CD14-positive monocyte (primary cell): ENCODE data around the gene BRIP1. TPM values are rescaled to one million over a fixed set of nuclear protein-coding genes. Genes with fewer than 3 reads are reported as not detected.

Source experiments
- DNase-seq, 3 donors: peaks; one replicate each; pipeline ENCODE4 v3.0.0-alpha.2; 2011 to 2022
- H2AFZ ChIP-seq: 2 replicates; pipeline ENCODE4 v1.6.0; 2012; ENCODE audit warnings: mild to moderate bottlenecking, low read depth, low read length, inconsistent platforms; ENCODE audit not compliant: insufficient read depth, poor library complexity, severe bottlenecking
- H3K27ac ChIP-seq, 2 donors: 1 replicate in 1 of 2; 2 replicates in 1 of 2; pipeline ENCODE4 v1.5.1; 2012 to 2013; ENCODE audit warnings: low read length in 2 of 2, control low read depth in 1 of 2, inconsistent platforms in 1 of 2, low read depth in 1 of 2, mild to moderate bottlenecking in 1 of 2
- H3K27me3 ChIP-seq, 2 donors: one replicate each; pipeline versions ENCODE4 v1.6.0 to v1.6.1; 2011 to 2013; ENCODE audit warnings: low read length in 2 of 2; ENCODE audit not compliant: control insufficient read depth in 2 of 2, insufficient read depth in 2 of 2
- H3K36me3 ChIP-seq, 2 donors: replicated peaks in 1 of 2; 1 replicate in 1 of 2; 2 replicates in 1 of 2; pipeline versions ENCODE4 v1.5.1 to v1.6.1; 2012 to 2013; ENCODE audit warnings: low read length in 2 of 2, control low read depth in 1 of 2, inconsistent platforms in 1 of 2, mild to moderate bottlenecking in 1 of 2; ENCODE audit not compliant: insufficient read depth in 2 of 2, control insufficient read depth in 1 of 2
- H3K4me1 ChIP-seq, 2 donors: 1 replicate in 1 of 2; 2 replicates in 1 of 2; pipeline versions ENCODE4 v1.5.1 to v1.6.1; 2012 to 2013; ENCODE audit warnings: low read length in 2 of 2, control low read depth in 1 of 2, inconsistent platforms in 1 of 2, mild to moderate bottlenecking in 1 of 2, moderate library complexity in 1 of 2; ENCODE audit not compliant: insufficient read depth in 2 of 2, control insufficient read depth in 1 of 2
- H3K4me2 ChIP-seq: replicated peaks from 2 replicates; pipeline ENCODE3; 2012; ENCODE audit warnings: low read length, moderate library complexity, mild to moderate bottlenecking; ENCODE audit not compliant: poor library complexity, severe bottlenecking; ENCODE audit errors: extremely low read depth
- H3K4me3 ChIP-seq, 3 experiments: fragments of 200-600 bp in 1 of 3; sonication (generic) in 1 of 3; replicated peaks in 1 of 3; 1 replicate in 2 of 3; 2 replicates in 1 of 3; pipeline ENCODE4 v1.5.1; 2011 to 2013; ENCODE audit warnings: low read length in 3 of 3, mild to moderate bottlenecking in 3 of 3, control low read depth in 2 of 3, low read depth in 2 of 3, inconsistent platforms in 1 of 3, moderate library complexity in 1 of 3
- H3K79me2 ChIP-seq: 2 replicates; pipeline ENCODE4 v1.6.0; 2012; ENCODE audit warnings: mild to moderate bottlenecking, control low read depth, inconsistent platforms, low read length, moderate library complexity; ENCODE audit not compliant: insufficient read depth
- H3K9ac ChIP-seq: 2 replicates; pipeline ENCODE4 v1.6.0; 2017; ENCODE audit warnings: low read length, mild to moderate bottlenecking; ENCODE audit not compliant: insufficient read depth, poor library complexity, severe bottlenecking
- H3K9me3 ChIP-seq, 2 donors: replicated peaks in 1 of 2; 1 replicate in 1 of 2; 2 replicates in 1 of 2; pipeline versions ENCODE4 v1.5.1 to v1.6.1; 2012 to 2013; ENCODE audit warnings: low read length in 2 of 2, control low read depth in 1 of 2; ENCODE audit not compliant: control insufficient read depth in 1 of 2, insufficient read depth in 1 of 2
- H4K20me1 ChIP-seq: 2 replicates; pipeline ENCODE4 v1.6.0; 2012; ENCODE audit warnings: mild to moderate bottlenecking, low read length, control low read depth, moderate library complexity; ENCODE audit not compliant: insufficient read depth
- H3K27ac Mint-ChIP-seq, 7 donors: one replicate each; pipeline ENCODE4 v1.8.0; 2020; ENCODE audit warnings: mild to moderate bottlenecking in 7 of 7, mixed read lengths in 7 of 7, moderate library complexity in 6 of 7, inconsistent platforms in 2 of 7
- H3K27me3 Mint-ChIP-seq, 3 donors: one replicate each; pipeline ENCODE4 v1.8.0; 2021 to 2022; ENCODE audit warnings: low read depth in 3 of 3, mild to moderate bottlenecking in 3 of 3, mixed read lengths in 3 of 3, moderate library complexity in 3 of 3, inconsistent platforms in 1 of 3
- H3K36me3 Mint-ChIP-seq, 2 donors: one replicate each; pipeline ENCODE4 v1.8.0; 2020; ENCODE audit warnings: mixed read lengths in 2 of 2, inconsistent platforms in 1 of 2, mild to moderate bottlenecking in 1 of 2
- H3K4me1 Mint-ChIP-seq: one replicate; pipeline ENCODE4 v1.8.0; 2020; ENCODE audit warnings: mild to moderate bottlenecking, mixed read lengths
- H3K4me3 Mint-ChIP-seq, 2 donors: one replicate each; pipeline ENCODE4 v1.8.0; 2020; ENCODE audit warnings: mild to moderate bottlenecking in 2 of 2, mixed read lengths in 2 of 2, moderate library complexity in 1 of 2
- H3K9me3 Mint-ChIP-seq, 7 donors: one replicate each; pipeline ENCODE4 v1.8.0; 2020 to 2022; ENCODE audit warnings: mixed read lengths in 7 of 7, mild to moderate bottlenecking in 6 of 7, moderate library complexity in 6 of 7, inconsistent platforms in 2 of 7
- CTCF ChIP-seq: fragments of 200-600 bp; IDR thresholded peaks from one replicate; pipeline ENCODE4 v1.8.0; 2022; ENCODE audit warnings: antibody characterized with exemption, mild to moderate bottlenecking
- WGBS: methylation state at CpG from one replicate; pipeline ENCODE4 v1.1.5; 2013; ENCODE audit warnings: missing lambda C conversion rate; ENCODE audit not compliant: insufficient coverage; 5-methylcytosine and 5-hydroxymethylcytosine counted together
- intact Hi-C, 2 donors: fragments of 100-400 bp; cut with micrococcal nuclease; formaldehyde crosslinking; loops; one replicate each; pipeline versions ENCODE4 v1.15.0 to v1.15.1; 2023
- polyA plus RNA-seq, 3 donors: library from polyadenylated mRNA; depleted of rRNA in 1 of 3; unstranded in 2 of 3; stranded (reverse) in 1 of 3; fragments of 300-500 nt in 2 of 3; fragments of >200 nt in 1 of 3; fragmentation: Illumina TruSeq in 2 of 3; gene quantifications; 1 replicate in 2 of 3; 2 replicates in 1 of 3; pipeline ENCODE4 v1.2.3, GENCODE V29; 2012 to 2021

Gene BRIP1
- polyA plus RNA-seq, 3 donors = 0.11 to 0.12 TPM; not detected in 1

GRCh38 chr17:61799812-61800484, 63.4 kb downstream of the BRIP1 start:
- H3K4me3 Mint-ChIP-seq = no peak overlapping the region
- H3K4me3 ChIP-seq = no peak overlapping the region
- H4K20me1 ChIP-seq = no peaks in the 10 kb centered on the region
- H3K36me3 Mint-ChIP-seq = peaks cover 25 to 32% of the 10 kb centered on the region in 2 donors
- no peak overlapping the region for H3K27ac Mint-ChIP-seq
- no peaks in the 10 kb centered on the region for H3K27me3 ChIP-seq
- H3K79me2 ChIP-seq = no peaks in the 10 kb centered on the region
- intact Hi-C loops = no loop called here
- H3K4me1 Mint-ChIP-seq = peaks cover 2% of the 10 kb centered on the region
- H3K27ac ChIP-seq = no peak overlapping the region
- no peak overlapping the region for H3K4me2 ChIP-seq
- no peak for TF ChIP-seq CTCF
- DNase-seq = no peak
- H3K9ac ChIP-seq = no peak overlapping the region
- H3K9me3 ChIP-seq = no peaks in the 10 kb centered on the region
- H3K4me1 ChIP-seq = no peaks in the 10 kb centered on the region
- H3K27me3 Mint-ChIP-seq = no peaks in the 10 kb centered on the region
- no peaks in the 10 kb centered on the region for H3K9me3 Mint-ChIP-seq
- H2AFZ ChIP-seq = no peak overlapping the region
- no CpG with 5 or more reads among the region's 1 CpG for WGBS
- H3K36me3 ChIP-seq = peaks cover 5 to 20% of the 10 kb centered on the region in 2 donors

- no CpG with 5 or more reads among the region's 2 CpGs for whole genome bisulfite sequencing
- H3K27ac ChIP-seq = no peak overlapping the region
- H3K36me3 Mint-ChIP-seq = peaks cover 34 to 39% of the 10 kb centered on the region in 2 donors
- no peak overlapping the region for H3K4me2 ChIP-seq
- peaks cover 0 to 2% (median 0%) of the 10 kb centered on the region in 7 donors for H3K9me3 Mint-ChIP-seq
- no peak for TF ChIP-seq CTCF
- no peaks in the 10 kb centered on the region for H3K4me1 ChIP-seq
- H3K27me3 ChIP-seq = no peaks in the 10 kb centered on the region
- H3K27ac Mint-ChIP-seq = no peak overlapping the region
- intact Hi-C loops = no loop called here
- H3K4me3 Mint-ChIP-seq = no peak overlapping the region
- no peaks in the 10 kb centered on the region for H3K27me3 Mint-ChIP-seq
- H3K9me3 ChIP-seq = no peaks in the 10 kb centered on the region
- H3K9ac ChIP-seq = no peak overlapping the region
- peaks cover 2% of the 10 kb centered on the region for H3K4me1 Mint-ChIP-seq
- no peak for DNase-seq
- H3K79me2 ChIP-seq = no peaks in the 10 kb centered on the region
- no peak overlapping the region for H2AFZ ChIP-seq
- H3K4me3 ChIP-seq = no peak overlapping the region
- H3K36me3 ChIP-seq = peaks cover 5 to 20% of the 10 kb centered on the region in 2 donors
- H4K20me1 ChIP-seq = no peaks in the 10 kb centered on the region
These were observed 66.0 kb downstream of the BRIP1 start for GRCh38 chr17:61797283-61797682.
